Fibroblast of upper back skin (primary cell): ENCODE data around the gene BDH1.
A peak's percentile ranks its signal among the peaks of the same experiment; 100 is the strongest.
"Not testable (repeated sequence)": the region's sequence is repeated elsewhere in the genome, so short reads cannot be mapped to it uniquely, and the experiment has no call there.

Experiments
- DNase-seq: peaks from one replicate; pipeline ENCODE4 v3.0.0-alpha.2; 2013

BDH1 gene

DNA sequence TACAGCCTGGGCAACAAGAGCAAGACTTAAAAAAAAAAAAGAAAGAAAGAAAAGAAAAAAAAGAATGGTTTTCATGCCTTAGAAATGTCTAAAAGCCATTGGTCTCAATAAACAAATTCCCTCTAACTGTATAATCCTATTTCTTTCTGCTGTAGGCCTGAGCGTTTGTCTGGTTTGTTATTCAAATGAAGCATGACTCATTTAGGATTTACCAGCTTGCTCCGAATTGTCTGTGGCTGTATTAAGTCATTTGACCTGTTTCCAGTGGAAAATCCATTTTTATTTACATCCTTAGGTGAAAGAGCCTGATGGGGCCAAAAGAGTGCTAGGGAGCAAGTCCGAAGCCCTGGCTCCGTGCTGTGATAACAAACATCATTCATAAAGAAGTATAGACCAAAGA is 73.8 kb downstream of the BDH1 start:
- DNase-seq, result peak; percentile 60

- DNase-seq, result no peak
Observed at GRCh38 chr3:197480320-197480719, 75.4 kb downstream of the BDH1 start.

DNA sequence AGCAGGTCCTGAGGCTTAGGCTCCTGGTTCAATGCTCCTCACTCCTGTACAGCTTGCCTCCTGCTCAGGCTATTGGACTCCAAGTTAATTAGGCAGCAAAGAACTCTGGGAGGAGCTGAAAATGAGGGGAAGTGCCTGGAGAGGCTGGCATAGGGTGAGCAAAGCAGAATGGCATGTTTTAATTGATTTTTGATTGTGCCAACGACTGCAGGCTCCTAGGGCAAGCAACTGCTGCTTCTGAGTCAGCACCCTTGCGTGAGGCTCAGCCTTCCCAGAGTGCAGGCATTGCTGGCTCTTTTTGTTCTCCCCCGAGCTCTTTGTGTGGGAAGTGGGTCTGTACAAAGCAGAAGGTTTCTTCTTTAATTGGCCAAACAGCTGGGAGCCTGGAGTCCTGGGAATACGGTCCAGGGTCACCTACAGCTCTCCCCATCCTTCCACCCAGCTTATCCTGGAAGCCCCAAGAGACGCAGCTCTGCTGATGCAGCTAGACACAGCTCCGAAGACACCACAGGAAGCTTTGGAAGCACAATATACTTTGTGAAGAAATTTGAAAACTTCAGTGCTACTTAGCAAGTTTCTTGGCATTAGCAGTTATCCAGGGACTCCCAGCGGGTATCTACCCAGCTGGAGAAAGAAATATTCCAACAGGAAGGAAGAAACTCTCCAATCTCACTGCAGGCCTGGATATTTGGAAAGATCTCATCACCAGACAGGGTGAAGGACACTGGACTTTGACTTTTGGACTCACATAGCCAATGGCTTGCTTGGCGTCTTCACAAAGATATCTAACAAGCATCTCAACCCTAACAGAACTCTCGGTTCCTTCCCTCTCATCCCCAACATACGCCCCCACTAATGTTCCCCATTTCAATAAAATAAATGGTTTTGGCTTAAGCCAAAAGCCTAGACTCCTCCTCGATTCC is 76.8 kb downstream of the BDH1 start:
- no peak for DNase-seq

- DNase-seq, result not testable (repeated sequence)
Observed at GRCh38 chr3:197477816-197478215, 78.0 kb downstream of the BDH1 start.

DNA sequence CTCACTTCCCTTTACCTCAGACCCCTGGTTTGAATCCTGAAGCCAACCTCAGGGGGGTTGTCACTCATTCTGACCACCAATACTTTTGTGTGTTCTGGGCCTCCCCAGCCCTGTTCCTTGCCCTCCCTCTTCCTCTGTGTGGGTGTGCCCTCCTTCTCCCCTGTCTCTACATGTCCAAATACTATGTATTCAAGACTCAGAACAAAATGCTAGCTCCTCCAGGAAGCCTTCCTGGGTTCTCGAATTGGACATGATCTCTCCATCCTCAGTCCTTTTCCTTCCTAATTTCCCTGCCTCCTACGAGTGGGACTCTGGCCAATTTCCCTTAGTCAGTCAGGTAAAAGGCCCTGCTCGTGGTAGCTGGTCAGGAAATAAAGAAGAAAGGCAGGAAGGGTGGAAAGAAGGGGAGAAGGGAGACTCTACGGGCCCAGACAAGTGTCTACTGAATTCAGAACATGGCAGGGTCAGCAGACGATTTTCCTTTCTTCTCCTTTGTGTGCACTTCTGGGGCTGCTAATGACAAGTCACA is 79.7 kb downstream of the BDH1 start:
- DNase-seq, result no peak

DNA sequence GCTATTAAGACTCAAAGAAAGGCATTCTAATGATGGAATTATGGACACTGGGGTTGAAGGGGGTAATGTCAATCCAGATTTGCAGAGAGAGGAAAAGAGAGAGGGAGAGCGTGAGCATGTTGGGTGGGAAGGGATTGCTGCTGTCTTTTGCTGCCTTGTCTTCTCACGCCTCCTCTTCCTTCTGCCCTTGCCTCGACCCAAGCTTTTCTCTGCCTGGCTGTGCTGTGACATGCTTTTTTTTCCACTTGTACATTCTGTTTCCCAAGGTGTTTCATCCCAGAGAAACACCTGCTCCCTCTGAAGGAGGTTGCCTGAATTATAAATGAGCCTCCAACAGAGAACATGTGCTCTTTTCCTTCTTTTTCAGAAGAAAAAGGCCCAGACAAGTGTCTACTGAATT is 80.3 kb downstream of the BDH1 start:
- DNase-seq, result no peak

DNA sequence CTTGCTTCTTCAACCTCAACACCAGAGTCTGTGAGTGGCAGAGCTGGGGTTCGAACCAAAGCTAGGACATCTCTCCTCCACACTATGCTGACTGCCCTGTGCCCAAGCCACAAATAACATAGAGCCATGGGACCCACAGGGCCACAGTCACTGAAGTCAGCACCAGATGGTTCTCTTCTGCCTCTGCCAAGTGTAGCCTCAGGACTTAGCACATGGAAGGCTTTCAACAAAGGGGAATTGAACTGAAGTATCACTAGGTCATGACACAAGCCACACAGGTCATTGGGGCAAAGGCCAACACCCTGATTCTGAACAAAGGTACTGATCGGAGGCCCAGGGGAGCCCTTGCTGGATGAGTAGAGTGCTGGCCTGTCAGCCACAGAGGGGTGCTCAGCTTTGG is 83.6 kb downstream of the BDH1 start:
- DNase-seq, result no peak

DNA sequence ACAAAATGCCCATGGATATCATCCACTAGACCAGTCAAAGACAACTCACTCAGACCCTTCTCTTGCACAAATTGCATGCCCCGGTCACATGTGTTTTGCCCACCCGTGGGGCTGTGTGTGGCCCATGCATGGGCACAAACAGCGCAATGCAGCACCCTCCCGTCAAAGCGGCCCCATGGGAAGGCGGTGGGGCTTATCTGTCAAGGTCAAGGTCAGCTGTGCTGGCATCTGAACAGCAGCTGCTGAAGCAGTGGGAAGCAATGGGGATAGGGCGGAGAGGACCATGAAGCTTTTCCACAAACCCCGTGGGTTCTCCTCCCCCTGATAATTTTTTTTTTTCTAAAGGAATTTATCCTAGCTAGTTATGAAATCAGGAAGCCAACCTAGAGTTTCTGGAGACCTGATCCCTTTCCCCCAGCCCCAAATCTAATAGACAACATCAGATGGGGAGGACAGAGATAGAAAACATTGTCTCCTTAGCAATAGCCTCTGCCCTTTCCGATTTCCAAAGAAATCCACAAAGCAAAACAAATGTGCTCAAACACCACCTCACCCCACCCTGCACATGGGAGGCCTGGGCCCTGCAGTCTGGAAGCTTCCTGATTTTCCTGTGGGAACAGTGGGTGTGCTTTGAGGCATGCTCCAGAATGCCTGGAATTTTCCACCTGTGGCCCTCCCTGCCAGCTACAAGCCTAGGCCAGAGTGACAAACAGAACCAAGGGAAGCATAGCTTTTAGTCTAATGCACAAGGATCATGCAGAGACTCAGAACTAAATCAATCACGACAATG is 84.4 kb downstream of the BDH1 start:
- no peak for DNase-seq

- DNase-seq, result peak; percentile 58
Observed at GRCh38 chr3:197468866-197469382, 86.8 kb downstream of the BDH1 start.

- peak; percentile 28 for DNase-seq
Observed at GRCh38 chr3:197468167-197468566, 87.6 kb downstream of the BDH1 start.

DNA sequence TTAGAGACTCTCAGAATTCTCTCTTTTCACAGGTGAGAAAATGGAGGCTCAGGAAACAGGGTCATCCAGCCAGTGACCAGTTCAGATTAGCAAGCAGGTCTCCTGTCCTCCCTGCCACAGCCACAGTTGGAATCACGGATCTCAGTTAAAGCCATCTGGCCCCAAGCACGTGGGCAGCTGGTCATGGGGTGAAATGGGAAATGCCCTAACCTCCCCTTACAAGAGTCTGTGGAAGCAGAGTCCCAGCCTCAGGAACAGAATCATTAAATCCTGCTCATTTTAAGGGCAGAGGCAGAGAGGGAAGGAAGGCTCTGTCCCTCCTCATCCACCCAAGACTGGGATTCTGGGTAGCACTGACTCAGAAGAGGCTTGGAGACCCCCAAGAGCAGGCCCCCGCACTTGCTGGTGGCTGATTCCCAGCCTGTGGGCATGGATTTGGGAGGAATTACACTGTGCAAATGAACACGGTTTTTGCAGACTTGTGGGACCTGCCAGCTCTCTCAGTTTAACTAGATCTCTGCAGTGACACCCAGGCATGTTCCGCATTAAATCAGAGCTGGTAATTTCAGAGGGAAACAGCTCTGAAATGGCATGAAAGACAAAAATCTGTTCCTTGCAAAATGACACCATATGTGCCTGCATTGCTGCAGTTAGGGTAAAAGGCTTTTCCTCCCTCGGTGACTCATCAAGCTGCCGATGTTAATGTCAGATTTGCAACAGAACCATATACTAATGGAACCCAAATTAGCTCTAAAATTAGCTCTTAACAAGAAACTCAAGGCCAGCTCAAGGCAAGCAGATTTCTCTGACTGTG is 89.0 kb downstream of the BDH1 start:
- peak; percentile 85 for DNase-seq

GRCh38 chr3:197465996-197466549 is 89.7 kb downstream of the BDH1 start:
- peak; percentile 72 for DNase-seq

DNA sequence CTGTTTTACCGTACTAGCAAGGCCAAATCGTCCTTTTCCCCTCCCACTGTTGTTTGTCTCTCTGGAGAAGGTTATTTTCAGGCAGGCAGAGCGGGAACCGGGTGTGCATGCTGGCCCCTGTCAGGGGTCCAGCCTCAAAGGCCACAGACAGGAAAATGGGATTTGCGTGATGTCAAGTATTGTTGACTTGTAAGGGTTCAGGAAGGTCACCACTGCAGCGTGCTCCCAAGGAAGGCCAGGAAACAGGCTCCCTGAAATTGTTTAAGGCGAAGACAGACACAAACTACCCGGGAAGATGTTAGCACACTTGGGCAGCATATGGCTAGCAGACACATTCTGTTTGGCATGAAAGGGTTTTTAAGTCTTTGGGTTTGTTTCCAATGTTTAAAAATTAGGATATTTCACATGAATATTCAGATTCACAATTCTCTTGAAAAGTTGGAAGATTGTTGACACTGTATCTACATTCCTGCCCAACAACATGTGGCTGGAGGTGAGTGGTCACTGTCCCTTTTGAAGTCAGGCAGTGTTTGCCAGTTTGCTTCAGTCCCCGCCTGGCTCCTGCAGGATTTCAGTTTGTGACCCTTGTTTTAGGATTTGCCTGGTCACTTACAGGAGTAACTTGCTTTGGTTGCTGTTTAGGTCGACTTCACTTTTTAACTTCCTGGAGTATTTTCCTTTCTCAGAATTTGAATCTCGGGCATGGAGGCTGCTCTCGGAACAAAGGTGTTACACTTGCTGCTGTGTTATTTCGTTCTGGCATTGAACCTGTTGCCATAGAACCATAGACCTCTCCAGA is 90.4 kb downstream of the BDH1 start:
- no peak for DNase-seq

GRCh38 chr3:197464794-197465193 is 91.0 kb downstream of the BDH1 start:
- DNase-seq, result no peak

GRCh38 chr3:197463279-197463678 is 92.5 kb downstream of the BDH1 start:
- DNase-seq, result peak; percentile 71

GRCh38 chr3:197462808-197463207 is 93.0 kb downstream of the BDH1 start:
- DNase-seq, result no peak

DNA sequence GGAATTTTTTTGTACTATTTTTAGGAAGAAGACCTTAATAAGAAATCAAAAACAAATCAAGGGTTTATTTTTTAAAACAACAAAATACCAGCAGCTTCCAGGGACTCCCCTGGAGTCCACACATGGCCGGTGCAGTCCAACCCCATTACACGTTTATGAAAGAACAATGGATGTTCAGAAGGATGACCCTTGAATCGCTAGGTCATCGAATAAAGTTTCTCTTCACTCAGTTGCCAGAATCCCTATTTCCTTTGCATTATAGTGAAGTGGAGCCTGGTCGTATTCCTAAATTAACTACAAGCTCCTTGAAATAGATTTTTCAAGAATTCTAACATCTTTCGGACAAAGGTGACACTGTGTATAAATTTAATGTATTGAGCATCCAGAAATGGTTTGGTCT is 95.1 kb downstream of the BDH1 start:
- DNase-seq, result no peak

GRCh38 chr3:197460002-197460401 is 95.8 kb downstream of the BDH1 start:
- no peak for DNase-seq
